Keratinocyte (primary cell): ENCODE results near the gene BCAS4. TPM values are rescaled to one million over a fixed set of nuclear protein-coding genes. Genes with fewer than 3 reads are reported as not detected.
A peak's percentile ranks its signal among the peaks of the same experiment; 100 is the strongest.

Experiments
- DNase-seq: peaks from one replicate; pipeline ENCODE4 v3.0.0-alpha.2; 2011; ENCODE audit warnings: low read depth, missing footprints, low spot score
- FAIRE-seq: peaks from 2 replicates; lab custom pipeline; 2011; peaks lifted over from hg19 to GRCh38; lab: Jason Lieb, UNC
- H2AFZ ChIP-seq: 2 replicates; pipeline ENCODE4 v1.6.0; 2012; ENCODE audit warnings: low read length, control low read depth, inconsistent platforms; ENCODE audit not compliant: control insufficient read depth
- H3K27ac ChIP-seq: 2 replicates; pipeline ENCODE4 v1.5.1; 2011; ENCODE audit warnings: low read length; ENCODE audit not compliant: control insufficient read depth, insufficient read depth
- H3K27me3 ChIP-seq: 3 replicates; pipeline ENCODE4 v1.6.0; 2011; ENCODE audit warnings: low read length; ENCODE audit not compliant: control insufficient read depth, insufficient read depth; ENCODE audit errors: extremely low read depth
- H3K36me3 ChIP-seq, 2 experiments: 2 replicates in 1 of 2; 3 replicates in 1 of 2; pipeline ENCODE4 v1.5.1; 2011; ENCODE audit warnings: low read length in 2 of 2, mild to moderate bottlenecking in 1 of 2; ENCODE audit not compliant: control insufficient read depth in 2 of 2, insufficient read depth in 2 of 2; ENCODE audit errors: extremely low read depth in 1 of 2
- H3K4me1 ChIP-seq: 3 replicates; pipeline ENCODE4 v1.5.1; 2011; ENCODE audit warnings: low read length; ENCODE audit not compliant: control insufficient read depth, insufficient read depth; ENCODE audit errors: extremely low read depth
- H3K4me2 ChIP-seq: 3 replicates; pipeline ENCODE4 v1.6.0; 2011; ENCODE audit warnings: low read depth, low read length; ENCODE audit not compliant: control insufficient read depth, insufficient read depth; ENCODE audit errors: extremely low read depth
- H3K4me3 ChIP-seq, 3 experiments: fragments of 200-600 bp in 1 of 3; sonication (generic) in 1 of 3; 2 replicates in 2 of 3; 3 replicates in 1 of 3; pipeline ENCODE4 v1.5.1; 2011 to 2016; ENCODE audit warnings: low read length in 3 of 3, mild to moderate bottlenecking in 3 of 3, control low read depth in 2 of 3, inconsistent platforms in 1 of 3, low read depth in 1 of 3, mixed read lengths in 1 of 3, mixed run types in 1 of 3, moderate library complexity in 1 of 3; ENCODE audit not compliant: control insufficient read depth in 2 of 3, insufficient read depth in 2 of 3; ENCODE audit errors: extremely low read depth in 1 of 3
- H3K79me2 ChIP-seq: 2 replicates; pipeline ENCODE4 v1.6.0; 2012; ENCODE audit warnings: low read length; ENCODE audit not compliant: control insufficient read depth, insufficient read depth
- H3K9ac ChIP-seq: 3 replicates; pipeline ENCODE4 v1.6.0; 2011; ENCODE audit warnings: low read length; ENCODE audit not compliant: control insufficient read depth, insufficient read depth; ENCODE audit errors: extremely low read depth
- H3K9me1 ChIP-seq: 3 replicates; pipeline ENCODE4 v1.6.0; 2011; ENCODE audit warnings: low read length; ENCODE audit not compliant: control insufficient read depth, insufficient read depth; ENCODE audit errors: extremely low read depth
- H3K9me3 ChIP-seq: 2 replicates; pipeline ENCODE4 v1.5.1; 2012; ENCODE audit warnings: low read depth, low read length; ENCODE audit not compliant: control insufficient read depth
- H4K20me1 ChIP-seq: 3 replicates; pipeline ENCODE4 v1.6.0; 2011; ENCODE audit warnings: low read length; ENCODE audit not compliant: control insufficient read depth, insufficient read depth; ENCODE audit errors: extremely low read depth
- CTCF ChIP-seq, 3 experiments: IDR thresholded peaks in 1 of 3; conservative IDR thresholded peaks in 1 of 3; optimal IDR thresholded peaks in 1 of 3; 2 replicates in 2 of 3; 3 replicates in 1 of 3; pipeline versions ENCODE3 to v1.5.1; 2011; ENCODE audit warnings: low read length in 3 of 3, mild to moderate bottlenecking in 3 of 3, moderate library complexity in 2 of 3, control low read depth in 1 of 3, inconsistent platforms in 1 of 3; ENCODE audit not compliant: insufficient read depth in 2 of 3; ENCODE audit errors: extremely low read depth in 1 of 3
- EZH2 ChIP-seq: IDR thresholded peaks from one replicate; pipeline ENCODE4 v1.6.1; 2012; ENCODE audit warnings: inconsistent platforms, mild to moderate bottlenecking, low read length, moderate library complexity
- dilution Hi-C: fragments of 300-500 bp; cut with MboI; formaldehyde crosslinking; loops from one replicate; pipeline ENCODE4 v1.7.0; 2020; ENCODE audit warnings: low sequenced_read_pairs; ENCODE audit not compliant: extremely low pct_ligation_motif_present
- polyA plus RNA-seq, 5 experiments: library from polyadenylated mRNA; depleted of rRNA in 3 of 5; stranded (reverse) in 3 of 5; stranded (forward) in 1 of 5; unstranded in 1 of 5; fragments of >200 nt; gene quantifications; 1 replicate in 1 of 5; 2 replicates in 3 of 5; 3 replicates in 1 of 5; pipeline versions ENCODE4 v1.2.1 to v1.2.3, GENCODE V29; 2011 to 2012; ENCODE audit warnings: missing spikeins in 2 of 5, low read depth in 1 of 5, low replicate concordance in 1 of 5

BCAS4 gene
- polyA plus RNA-seq, 1 donor (not counting 4 experiments of a cell fraction or from before 2014, with no cell fraction given) = 13.8 TPM

GRCh38 chr20:50790651-50791277, 4.1 kb upstream of the BCAS4 start:
- DNase-seq = peak; percentile 28
- FAIRE-seq = no peak
- H3K27me3 ChIP-seq = no peaks in the 10 kb centered on the region
- peaks cover 23% of the 10 kb centered on the region for H3K4me1 ChIP-seq
- peak overlapping the region; percentile 93 for H2AFZ ChIP-seq
- dilution Hi-C loops = no loop called here
- H3K9ac ChIP-seq = peak overlapping the region; percentile 85
- H3K36me3 ChIP-seq = no peaks in the 10 kb centered on the region
- H3K9me3 ChIP-seq = no peaks in the 10 kb centered on the region
- H3K4me3 ChIP-seq = peak overlapping the region in 1 of 3 experiments; percentile 55
- H3K9me1 ChIP-seq = no peaks in the 10 kb centered on the region
- TF ChIP-seq EZH2 = no peak
- peak; percentile 78 to 96 (median 93) for TF ChIP-seq CTCF (optimal IDR thresholded peaks at IDR 0.05 in 1 of 3, IDR thresholded peaks at IDR 0.05 in 1 of 3, conservative IDR thresholded peaks at IDR 0.05 in 1 of 3; ENCODE audit: extremely low read depth in 1 of 3, insufficient read depth in 2 of 3, low read length in 3 of 3)
- no peaks in the 10 kb centered on the region for H3K79me2 ChIP-seq
- H4K20me1 ChIP-seq = no peaks in the 10 kb centered on the region
- peak overlapping the region; percentile 96 for H3K27ac ChIP-seq
- H3K4me2 ChIP-seq = peak overlapping the region; percentile 74

GRCh38 chr20:50792708-50793574, 1.9 kb upstream of the BCAS4 start:
- Histone ChIP-seq H2AFZ (no peak overlapping the region), H3K9me1 (no peaks in the 10 kb centered on the region), H4K20me1 (no peaks in the 10 kb centered on the region), H3K9me3 (no peaks in the 10 kb centered on the region), H3K4me2 (no peak overlapping the region), H3K79me2 (no peaks in the 10 kb centered on the region), H3K9ac (no peak overlapping the region), H3K36me3 (no peaks in the 10 kb centered on the region), H3K4me3 (no peak overlapping the region), H3K4me1 (peaks cover 23% of the 10 kb centered on the region), H3K27ac (no peak overlapping the region), H3K27me3 (no peaks in the 10 kb centered on the region)
- no peak for FAIRE-seq
- dilution Hi-C loops = no loop called here
- DNase-seq = no peak
- no peak for TF ChIP-seq EZH2
- TF ChIP-seq CTCF (optimal IDR thresholded peaks at IDR 0.05 in 1 of 3, IDR thresholded peaks at IDR 0.05 in 1 of 3, conservative IDR thresholded peaks at IDR 0.05 in 1 of 3; ENCODE audit: extremely low read depth in 1 of 3, insufficient read depth in 2 of 3, low read length in 3 of 3) = no peak
